GM19193 (cell line): ENCODE data around the gene EIF2S1.

ENCODE experiments used
- POLR2A ChIP-seq: IDR thresholded peaks from 4 replicates; pipeline ENCODE4 v1.6.1; 2011; ENCODE audit not compliant: insufficient read depth, insufficient read length; ENCODE audit errors: extremely low read depth

EIF2S1 gene

GRCh38 chr14:67359775-67360469 lies at the start of gene EIF2S1, which contains the start of gene ATP6V1D:
Gene EIF2S1, plus strand, starts transcription at chr14:67360328. Its CDS starts 4,440 bp downstream, at chr14:67364768.
Gene ATP6V1D, minus strand, starts transcription at chr14:67359804. Its CDS starts 106 bp downstream, at chr14:67359698.
- peak; percentile 91 for TF ChIP-seq POLR2A

DNA sequence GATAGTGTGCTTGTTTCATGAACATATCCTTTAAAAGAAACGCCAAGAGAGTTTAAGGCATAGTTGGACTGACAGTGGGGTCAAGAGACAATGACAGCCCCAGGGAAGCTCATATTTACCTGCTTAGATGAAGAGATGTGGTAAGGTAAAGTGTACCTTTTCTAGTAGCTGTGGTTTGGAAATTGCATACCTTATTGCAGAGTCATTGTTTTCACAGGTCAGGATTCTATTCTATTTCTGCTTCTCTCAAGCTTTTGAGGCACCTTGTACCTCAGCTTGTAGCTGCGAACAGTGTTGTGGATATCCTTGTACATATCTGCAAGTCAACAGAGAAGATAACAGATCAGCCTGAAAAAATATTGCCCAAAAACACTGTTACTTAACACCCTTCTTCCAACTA lies 48.3 kb upstream of the EIF2S1 start:
- no peak for TF ChIP-seq POLR2A

DNA sequence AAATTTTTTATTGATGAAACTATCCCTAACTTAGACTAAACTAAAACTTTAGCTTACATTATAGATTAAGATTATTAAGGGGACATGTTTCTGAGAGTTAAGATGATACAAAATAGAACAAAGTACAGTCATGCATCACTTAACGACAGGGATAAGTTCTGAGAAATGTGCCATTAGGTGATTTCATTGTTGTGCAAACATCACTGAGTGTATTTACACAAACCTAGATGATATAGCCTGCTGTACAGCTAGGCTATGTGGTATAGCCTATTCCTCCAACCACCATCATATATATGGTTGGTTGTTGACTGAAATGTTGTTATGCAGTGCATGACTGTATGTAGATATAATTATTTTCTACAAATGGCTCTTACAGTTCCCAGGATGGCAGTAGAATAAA lies 47.0 kb upstream of the EIF2S1 start:
- no peak for TF ChIP-seq POLR2A

- no peak for TF ChIP-seq POLR2A
Observed at GRCh38 chr14:67317822-67318221, 42.3 kb upstream of the EIF2S1 start.

DNA sequence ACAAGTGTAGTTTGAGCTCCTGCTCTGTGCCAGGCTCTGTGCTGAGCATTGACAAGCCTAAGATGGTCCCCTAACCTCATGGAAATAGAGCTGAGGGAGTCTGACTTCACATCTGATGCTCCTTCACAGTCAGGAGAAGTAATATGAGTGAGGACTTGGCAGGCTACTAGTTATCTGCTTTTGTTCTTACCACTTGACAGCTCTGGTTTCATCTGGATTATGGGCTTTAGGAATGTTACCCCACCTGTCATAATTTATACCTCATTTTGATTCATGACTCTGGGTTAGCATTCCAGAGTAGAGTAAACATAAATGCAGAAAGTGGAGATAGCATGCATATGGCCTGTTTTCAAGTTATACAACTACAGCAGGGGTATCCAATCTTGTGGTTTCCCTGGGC lies 41.0 kb upstream of the EIF2S1 start:
- no peak for TF ChIP-seq POLR2A

- TF ChIP-seq POLR2A: no peak
Observed at GRCh38 chr14:67331368-67332125, 28.6 kb upstream of the EIF2S1 start.

GRCh38 chr14:67332468-67332867 lies 27.7 kb upstream of the EIF2S1 start:
- TF ChIP-seq POLR2A: no peak

DNA sequence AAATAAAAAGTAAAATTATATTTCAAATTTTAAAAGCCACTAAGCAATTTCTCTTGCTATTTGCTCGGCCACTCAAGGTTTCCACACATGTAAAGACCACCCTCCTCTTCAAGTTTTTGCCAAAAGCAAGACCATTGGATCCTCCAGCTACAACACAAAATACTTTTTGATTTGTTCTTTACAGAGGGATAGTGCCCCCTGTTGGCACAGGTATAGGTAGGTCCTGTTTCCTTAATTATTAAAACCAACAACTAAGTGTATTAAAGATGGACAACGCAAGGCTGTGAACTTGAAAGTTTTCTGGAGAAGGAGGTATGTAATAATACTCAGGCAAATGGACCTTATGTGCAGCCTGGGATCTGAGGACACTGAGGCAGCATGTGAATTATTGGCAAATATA lies 24.3 kb upstream of the EIF2S1 start:
- TF ChIP-seq POLR2A: no peak

- no peak for TF ChIP-seq POLR2A
Observed at GRCh38 chr14:67343601-67344230, 16.4 kb upstream of the EIF2S1 start.

GRCh38 chr14:67345583-67345982 lies 14.5 kb upstream of the EIF2S1 start:
- TF ChIP-seq POLR2A: no peak

GRCh38 chr14:67352055-67352454 lies 8.1 kb upstream of the EIF2S1 start:
- TF ChIP-seq POLR2A: no peak

DNA sequence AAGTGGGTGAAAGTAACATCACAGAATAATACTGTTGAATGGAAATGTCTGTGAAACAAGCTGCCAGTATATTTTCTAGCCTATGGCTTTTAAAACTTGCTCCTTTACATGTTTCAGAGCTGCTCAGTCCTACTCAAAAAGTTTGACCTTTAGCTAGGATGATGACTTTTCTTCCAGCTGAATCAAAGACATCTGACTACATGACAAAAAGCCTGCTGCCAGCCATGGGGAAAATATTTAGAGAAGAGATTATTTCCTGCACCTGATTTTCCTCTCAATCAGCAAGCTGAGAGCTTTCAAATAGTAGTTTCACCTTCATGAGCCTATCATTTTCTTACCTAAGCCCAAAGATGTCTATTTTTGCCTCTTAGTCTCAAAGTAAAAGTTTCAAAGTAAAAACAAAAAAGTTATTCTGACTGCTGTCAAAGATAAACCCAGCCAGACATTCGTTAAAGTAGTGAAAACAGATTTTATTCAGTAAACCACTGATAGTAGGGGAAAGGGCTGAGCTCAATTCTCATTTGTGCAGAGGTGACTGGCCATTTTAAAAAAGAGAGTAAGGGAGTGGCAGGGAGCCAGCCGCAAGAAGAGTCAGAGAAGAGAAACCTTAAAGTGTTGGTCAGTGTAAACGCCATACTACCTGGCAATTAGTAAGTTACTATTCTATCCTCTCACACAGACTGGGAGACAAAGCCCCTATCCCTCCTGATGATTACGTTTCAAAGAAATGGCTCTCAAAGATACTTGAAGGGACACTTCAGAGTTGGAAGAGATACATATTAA lies 2.8 kb upstream of the EIF2S1 start:
- no peak for TF ChIP-seq POLR2A

GRCh38 chr14:67357969-67358354 lies 2.2 kb upstream of the EIF2S1 start:
- no peak for TF ChIP-seq POLR2A

DNA sequence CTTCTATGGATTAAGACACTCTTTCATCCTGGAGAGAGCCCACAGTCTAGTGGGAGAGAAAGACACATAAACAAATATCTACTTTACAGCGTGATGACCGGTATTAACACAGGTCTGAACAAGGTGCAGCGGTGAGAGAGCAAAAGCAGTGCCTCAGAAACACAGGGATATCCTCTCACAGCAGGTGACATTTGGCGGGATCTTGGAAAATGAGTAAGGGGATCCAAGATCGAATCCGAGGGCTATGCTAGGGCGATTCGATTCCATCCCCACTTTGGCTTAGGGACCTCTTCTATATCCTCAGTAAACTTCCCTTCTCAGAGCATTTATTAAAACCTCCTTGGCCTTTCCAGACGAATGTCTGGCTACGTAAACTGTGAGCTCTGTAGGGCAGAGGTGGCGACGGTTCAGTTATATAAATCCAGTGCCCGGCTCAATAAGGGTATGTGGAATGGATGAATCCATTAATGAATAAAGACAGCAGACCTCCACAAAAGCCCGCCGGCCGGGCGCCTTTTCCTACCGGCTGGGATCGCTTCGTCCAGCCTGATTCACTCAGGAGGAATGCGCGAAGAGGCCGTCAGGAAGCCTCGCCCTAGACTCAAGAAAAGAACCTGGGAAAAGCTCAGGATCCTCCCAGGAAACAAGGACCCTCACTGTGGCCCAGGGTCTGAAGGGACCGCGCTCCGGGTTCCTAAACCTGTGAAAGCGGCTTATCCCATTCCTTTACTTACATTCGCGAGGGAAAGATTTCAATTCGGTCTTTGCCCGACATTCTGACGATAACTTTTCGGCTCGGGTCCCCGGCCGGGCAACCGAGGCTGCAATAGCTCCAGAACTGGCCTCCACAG lies 979 bp upstream of the EIF2S1 start:
- peak; percentile 62 for TF ChIP-seq POLR2A
